B cell (primary cell): ENCODE measurements around the gene GABRP. TPM values are rescaled to one million over a fixed set of nuclear protein-coding genes. Genes with fewer than 3 reads are reported as not detected.

Source experiments
- ATAC-seq: fragments of 200-7000 bp; cut with Tn5 transposase; one replicate; pipeline ENCODE4 v1.10.0; 2021; ENCODE audit warnings: low read depth, mild to moderate bottlenecking, moderate number of reproducible peaks, moderate library complexity
- CTCF ChIA-PET: fragments of 350-600 bp; sonication (Branson Sonifier 250); formaldehyde crosslinking; loops from one replicate; lab custom pipeline; 2021; ENCODE audit warnings: antibody characterized with exemption, inconsistent platforms; lab: Charles Lee
- POLR2A ChIA-PET: fragments of 350-600 bp; sonication (Branson Sonifier 250); formaldehyde crosslinking; loops from one replicate; lab custom pipeline; 2021; ENCODE audit warnings: antibody characterized with exemption; lab: Charles Lee
- DNase-seq: peaks from one replicate; pipeline ENCODE4 v3.0.0; 2013
- H2AFZ ChIP-seq: 2 replicates; pipeline ENCODE4 v1.6.1; 2012; ENCODE audit warnings: mild to moderate bottlenecking, low read depth, low read length; ENCODE audit not compliant: insufficient read depth, poor library complexity, severe bottlenecking
- H3K27ac ChIP-seq, 2 donors: 1 replicate in 1 of 2; 2 replicates in 1 of 2; pipeline ENCODE4 v1.5.1; 2012 to 2013; ENCODE audit warnings: low read length in 2 of 2, mild to moderate bottlenecking in 2 of 2, moderate library complexity in 1 of 2
- H3K27me3 ChIP-seq, 4 experiments: fragments of 200-600 bp in 1 of 4; sonication (generic) in 1 of 4; replicated peaks in 1 of 4; 1 replicate in 2 of 4; 2 replicates in 2 of 4; pipeline versions ENCODE4 v1.6.1 to v1.7.0; 2013 to 2016; ENCODE audit warnings: low read length in 3 of 4, mild to moderate bottlenecking in 2 of 4, mixed read lengths in 1 of 4, moderate library complexity in 1 of 4; ENCODE audit not compliant: insufficient read depth in 4 of 4, control insufficient read depth in 3 of 4; ENCODE audit errors: control extremely low read depth in 1 of 4
- H3K36me3 ChIP-seq, 2 experiments: replicated peaks in 1 of 2; 1 replicate in 1 of 2; 2 replicates in 1 of 2; pipeline versions ENCODE4 v1.6.1 to v1.7.1; 2013; ENCODE audit warnings: low read length in 1 of 2; ENCODE audit not compliant: insufficient read depth in 2 of 2, control insufficient read depth in 1 of 2; ENCODE audit errors: control extremely low read depth in 1 of 2, extremely low read depth in 1 of 2
- H3K4me1 ChIP-seq, 2 donors: fragments of 200-600 bp in 1 of 2; sonication (generic) in 1 of 2; 1 replicate in 1 of 2; 2 replicates in 1 of 2; pipeline versions ENCODE4 v1.5.1 to v1.6.1; 2013 to 2017; ENCODE audit warnings: low read length in 2 of 2; ENCODE audit not compliant: control insufficient read depth in 2 of 2, insufficient read depth in 2 of 2
- H3K4me2 ChIP-seq: replicated peaks from 2 replicates; pipeline ENCODE3; 2012; ENCODE audit warnings: mild to moderate bottlenecking, low read depth, low read length; ENCODE audit not compliant: poor library complexity, severe bottlenecking
- H3K4me3 ChIP-seq, 5 experiments: fragments of 200-600 bp in 1 of 5; sonication (generic) in 1 of 5; 1 replicate in 3 of 5; 2 replicates in 2 of 5; pipeline versions ENCODE4 v1.5.1 to v1.7.0; 2011 to 2016; ENCODE audit warnings: low read length in 4 of 5, mild to moderate bottlenecking in 4 of 5, low read depth in 2 of 5, control low read depth in 1 of 5, moderate library complexity in 1 of 5; ENCODE audit not compliant: insufficient read depth in 1 of 5; ENCODE audit errors: control extremely low read depth in 1 of 5, extremely low read depth in 1 of 5
- H3K79me2 ChIP-seq: fragments of 200-600 bp; sonication (generic); one replicate; pipeline ENCODE4 v1.6.0; 2016; ENCODE audit warnings: low read length; ENCODE audit not compliant: control insufficient read depth, insufficient read depth
- H3K9ac ChIP-seq: fragments of 200-600 bp; sonication (generic); 2 replicates; pipeline ENCODE4 v1.6.1; 2017; ENCODE audit warnings: mild to moderate bottlenecking, low read length, moderate library complexity
- H3K9me3 ChIP-seq, 3 donors: one replicate each; pipeline versions ENCODE4 v1.6.1 to v1.7.1; 2013; ENCODE audit warnings: low read length in 2 of 3; ENCODE audit not compliant: control insufficient read depth in 2 of 3, insufficient read depth in 1 of 3; ENCODE audit errors: control extremely low read depth in 1 of 3
- H4K20me1 ChIP-seq: 2 replicates; pipeline ENCODE4 v1.6.0; 2012; ENCODE audit warnings: mild to moderate bottlenecking, low read length; ENCODE audit not compliant: insufficient read depth, control insufficient read depth, poor library complexity, severe bottlenecking
- H3K27ac Mint-ChIP-seq: one replicate; pipeline ENCODE4 v1.8.0; 2021; ENCODE audit warnings: mixed read lengths
- H3K27me3 Mint-ChIP-seq: one replicate; pipeline ENCODE4 v1.8.0; 2021; ENCODE audit warnings: mixed read lengths
- H3K4me1 Mint-ChIP-seq: one replicate; pipeline ENCODE4 v1.8.0; 2021; ENCODE audit warnings: mixed read lengths
- H3K4me3 Mint-ChIP-seq: one replicate; pipeline ENCODE4 v1.8.0; 2021; ENCODE audit warnings: mixed read lengths
- H3K9me3 Mint-ChIP-seq: one replicate; pipeline ENCODE4 v1.8.0; 2022; ENCODE audit warnings: mixed read lengths; ENCODE audit not compliant: insufficient read depth
- CTCF ChIP-seq: fragments of 200-600 bp; IDR thresholded peaks from one replicate; pipeline ENCODE4 v1.8.0; 2022; ENCODE audit warnings: antibody characterized with exemption, mild to moderate bottlenecking
- EZH2 ChIP-seq: IDR thresholded peaks from 2 replicates; pipeline ENCODE4 v1.6.1; 2012; ENCODE audit warnings: borderline replicate concordance, low read depth, mild to moderate bottlenecking, moderate library complexity, low read length; ENCODE audit not compliant: insufficient read depth, poor library complexity, severe bottlenecking
- WGBS: methylation state at CpG from one replicate; pipeline ENCODE4 v1.1.5; 2013; ENCODE audit warnings: missing lambda C conversion rate; ENCODE audit not compliant: insufficient coverage; 5-methylcytosine and 5-hydroxymethylcytosine counted together
- intact Hi-C: fragments of 100-400 bp; cut with micrococcal nuclease; formaldehyde crosslinking; loops from one replicate; pipeline ENCODE4 v1.10.0; 2022
- polyA plus RNA-seq: library from polyadenylated mRNA; depleted of rRNA; stranded (reverse); fragments of >200 nt; gene quantifications from 2 replicates; pipeline ENCODE4 v1.2.3, GENCODE V29; 2012
- total RNA-seq, 2 donors: library from RNA; stranded (reverse); fragments of 120-200 nt in 1 of 2; gene quantifications; 1 replicate in 1 of 2; 2 replicates in 1 of 2; pipeline versions ENCODE4 v1.2.3 to v1.2.4, GENCODE V29; 2013 to 2022

The GABRP gene
- total and polyA plus RNA-seq, 2 donors (not counting 1 experiment from before 2014, with no cell fraction given), result not detected

GRCh38 chr5:170746075-170746960, 37.2 kb upstream of the GABRP start:
- Histone ChIP-seq H3K4me2 (no peak overlapping the region), H3K79me2 (no peaks in the 10 kb centered on the region), H3K4me1 (peaks cover 5 to 7% of the 10 kb centered on the region in 2 donors), H3K36me3 (no peaks in the 10 kb centered on the region), H3K27me3 (peaks cover 0 to 26% (median 2%) of the 10 kb centered on the region in 4 experiments), H3K27ac (no peak overlapping the region), H3K9ac (no peak overlapping the region), H3K9me3 (peaks cover 0 to 6% (median 0%) of the 10 kb centered on the region in 3 donors), H4K20me1 (no peaks in the 10 kb centered on the region), H3K4me3 (no peak overlapping the region), H2AFZ (no peak overlapping the region)
- DNase-seq (no peak), ATAC-seq (no peak)
- Mint-ChIP-seq H3K4me3 (no peak overlapping the region), H3K27me3 (peaks cover 57% of the 10 kb centered on the region), H3K27ac (no peak overlapping the region), H3K4me1 (peaks cover 3% of the 10 kb centered on the region), H3K9me3 (no peaks in the 10 kb centered on the region)
- 77% methylated on average over 12 of the region's 14 CpGs for WGBS
- ChIA-PET POLR2A (no interaction called here), CTCF (interaction anchor here (1.4 to 6.3 kb wide), 2 partner anchors 41 to 45 kb away, joined by 3 to 41 read pairs; no protein-coding TSS in a partner anchor)
- no peak for TF ChIP-seq CTCF
- TF ChIP-seq EZH2, result no peak
- intact Hi-C loops, result no loop called here

- Mint-ChIP-seq H3K9me3 (no peaks in the 10 kb centered on the region), H3K4me3 (no peak overlapping the region), H3K27me3 (peaks cover 52% of the 10 kb centered on the region), H3K27ac (no peak overlapping the region), H3K4me1 (peaks cover 3% of the 10 kb centered on the region)
- Histone ChIP-seq H2AFZ (no peak overlapping the region), H3K9me3 (peaks cover 0 to 6% (median 0%) of the 10 kb centered on the region in 3 donors), H3K36me3 (no peaks in the 10 kb centered on the region), H4K20me1 (no peaks in the 10 kb centered on the region), H3K4me2 (no peak overlapping the region), H3K4me3 (no peak overlapping the region), H3K9ac (no peak overlapping the region), H3K27me3 (peaks cover 0 to 26% (median 2%) of the 10 kb centered on the region in 4 experiments), H3K79me2 (no peaks in the 10 kb centered on the region), H3K27ac (no peak overlapping the region), H3K4me1 (peaks cover 5 to 7% of the 10 kb centered on the region in 2 donors)
- intact Hi-C loops, result no loop called here
- TF ChIP-seq CTCF (no peak), EZH2 (no peak)
- 96% methylated on average over 9 of the region's 11 CpGs for whole genome bisulfite sequencing
- CTCF ChIA-PET, result interaction anchor here (1.4 to 6.3 kb wide), 2 partner anchors 41 to 44 kb away, joined by 3 to 41 read pairs; no protein-coding TSS in a partner anchor
- DNase-seq, result no peak
- ATAC-seq, result no peak
- POLR2A ChIA-PET, result no interaction called here
Observed at GRCh38 chr5:170746961-170747340, 36.6 kb upstream of the GABRP start.
